Transverse colon (tissue), 4 donors: Measurements from ENCODE around the gene GNAI3. TPM values are rescaled to one million over a fixed set of nuclear protein-coding genes. Genes with fewer than 3 reads are reported as not detected.

Experiments used
- DNase-seq: peaks from one replicate; pipeline ENCODE4 v3.0.0-alpha.2; 2019
- H3K27ac ChIP-seq, 4 donors: fragments of 200-600 bp; sonication (generic); 2 replicates each; pipeline ENCODE4 v1.5.1; 2016 to 2018; ENCODE audit warnings: inconsistent platforms in 4 of 4
- H3K27me3 ChIP-seq: fragments of 200-600 bp; sonication (generic); 2 replicates; pipeline ENCODE4 v1.5.1; 2017; ENCODE audit warnings: inconsistent platforms
- H3K36me3 ChIP-seq, 4 donors: fragments of 200-600 bp; sonication (generic); 2 replicates each; pipeline ENCODE4 v1.5.1; 2017 to 2019; ENCODE audit warnings: inconsistent platforms in 4 of 4
- H3K4me1 ChIP-seq, 4 donors: fragments of 200-600 bp; sonication (generic); 2 replicates each; pipeline ENCODE4 v1.5.1; 2017 to 2020; ENCODE audit warnings: inconsistent platforms in 4 of 4
- H3K4me3 ChIP-seq, 4 donors: fragments of 200-600 bp; sonication (generic); 1 replicate in 1 of 4; 2 replicates in 3 of 4; pipeline versions ENCODE4 v1.5.1 to v1.6.1; 2017 to 2019; ENCODE audit warnings: inconsistent platforms in 4 of 4
- H3K9me3 ChIP-seq, 2 donors: fragments of 200-600 bp; sonication (generic); 2 replicates each; pipeline ENCODE4 v1.5.1; 2017 to 2019; ENCODE audit warnings: inconsistent platforms in 2 of 2
- CTCF ChIP-seq, 5 experiments: fragments of 200-600 bp in 3 of 5; fragments of 450-650 bp in 2 of 5; sonication (generic) in 3 of 5; IDR thresholded peaks; 1 replicate in 2 of 5; 2 replicates in 3 of 5; pipeline ENCODE4 v1.5.1; 2016 to 2017; ENCODE audit warnings: antibody characterized with exemption in 5 of 5, inconsistent platforms in 3 of 5, mild to moderate bottlenecking in 2 of 5, moderate library complexity in 1 of 5
- EP300 ChIP-seq: sonication (generic); formaldehyde crosslinking; IDR thresholded peaks from one replicate; pipeline ENCODE4 v1.6.1; 2017; ENCODE audit warnings: antibody characterized with exemption, low read depth
- POLR2A ChIP-seq: fragments of 450-650 bp; IDR thresholded peaks from one replicate; pipeline ENCODE4 v1.6.1; 2016; ENCODE audit warnings: antibody characterized with exemption, mild to moderate bottlenecking, moderate library complexity
- POLR2AphosphoS5 ChIP-seq, 3 donors: sonication (generic); formaldehyde crosslinking; IDR thresholded peaks; one replicate each; pipeline ENCODE4 v1.6.1; 2016; ENCODE audit warnings: antibody characterized with exemption in 3 of 3
- WGBS, 2 donors: methylation state at CpG; one replicate each; pipeline ENCODE4 v1.1.5; 2018; ENCODE audit warnings: low coverage in 1 of 2; 5-methylcytosine and 5-hydroxymethylcytosine counted together
- in situ Hi-C, 4 donors: fragments of 200-750 bp; cut with MboI; loops; one replicate each; pipeline versions ENCODE4 v1.15.0 to v1.15.1; 2017; ENCODE audit warnings: low sequenced_read_pairs in 3 of 4, low pct_ligation_motif_present in 1 of 4, low pct_unique_long_range_greater_than_20kb in 1 of 4
- intact Hi-C: fragments of 100-400 bp; cut with DNase I; formaldehyde crosslinking; loops from one replicate; pipeline ENCODE4 v1.15.1; 2023; ENCODE audit warnings: low total_unique reads
- total RNA-seq, 4 donors: library from RNA; depleted of rRNA; stranded (reverse); fragments of >200 nt; gene quantifications; one replicate each; pipeline ENCODE4 v1.1.0, GENCODE V29; 2016

GNAI3 gene
- total RNA-seq, 4 donors from 2014 or later = 2.2 to 7.5 (median 5.1) TPM

GRCh38 chr1:109509176-109510134 lies 39.0 kb upstream of the GNAI3 start, which contains the start of gene AMIGO1:
AMIGO1 (minus strand) TSS chr1:109509727; CDS start chr1:109508912, 815 bp downstream.
- no peaks in the 10 kb centered on the region for H3K36me3 ChIP-seq
- TF ChIP-seq CTCF (IDR thresholded peaks at IDR 0.05) (no peak), POLR2AphosphoS5 (IDR thresholded peaks at IDR 0.05) (no peak), EP300 (no peak), POLR2A (no peak)
- peak within 1 kb of the TSS; percentile 41 to 66 (median 57) for H3K27ac ChIP-seq
- peaks cover 11 to 14% (median 12%) of the 10 kb centered on the region in 4 donors for H3K4me1 ChIP-seq
- in situ Hi-C loops = no loop called here
- H3K4me3 ChIP-seq = peak within 1 kb of the TSS; percentile 61 to 71 (median 67)
- no peaks in the 10 kb centered on the region for H3K27me3 ChIP-seq
- peak; percentile 65 for DNase-seq
- intact Hi-C loops = no loop called here
- WGBS, 2 donors = 0 to 2% methylated on average over 2 to 81 of the region's 100 CpGs
- H3K9me3 ChIP-seq = no peaks in the 10 kb centered on the region

- H3K4me3 ChIP-seq = no peak overlapping the region
- no peaks in the 10 kb centered on the region for H3K27me3 ChIP-seq
- no peak overlapping the region for H3K27ac ChIP-seq
- WGBS, 2 donors = 63 to 77% methylated on average over 2 of the region's 2 CpGs
- H3K4me1 ChIP-seq = peaks cover 11 to 24% (median 12%) of the 10 kb centered on the region in 4 donors
- H3K9me3 ChIP-seq = no peaks in the 10 kb centered on the region
- TF ChIP-seq POLR2A (no peak), EP300 (no peak), POLR2AphosphoS5 (IDR thresholded peaks at IDR 0.05) (no peak)
- in situ Hi-C loops = no loop called here
- intact Hi-C loops = no loop called here
- no peak for DNase-seq
- no peaks in the 10 kb centered on the region for H3K36me3 ChIP-seq
Measured at GRCh38 chr1:109513110-109513710, 35.2 kb upstream of the GNAI3 start.

GRCh38 chr1:109514846-109515245 lies 33.6 kb upstream of the GNAI3 start:
- TF ChIP-seq EP300 (no peak), POLR2A (no peak), CTCF (IDR thresholded peaks at IDR 0.05) (no peak), POLR2AphosphoS5 (IDR thresholded peaks at IDR 0.05) (no peak)
- Histone ChIP-seq H3K36me3 (no peaks in the 10 kb centered on the region), H3K27me3 (no peaks in the 10 kb centered on the region), H3K9me3 (no peaks in the 10 kb centered on the region), H3K27ac (no peak overlapping the region), H3K4me3 (no peak overlapping the region), H3K4me1 (peaks cover 3 to 18% (median 6%) of the 10 kb centered on the region in 4 donors)
- in situ Hi-C loops (no loop called here), intact Hi-C loops (no loop called here)
- 67 to 76% methylated on average over 2 to 3 of the region's 3 CpGs for WGBS, 2 donors
- DNase-seq = no peak

GRCh38 chr1:109516872-109517271 lies 31.5 kb upstream of the GNAI3 start:
- H3K4me1 ChIP-seq = peaks cover 0 to 10% (median 0%) of the 10 kb centered on the region in 4 donors
- no peak overlapping the region for H3K4me3 ChIP-seq
- H3K27ac ChIP-seq = peak overlapping the region in 2 of 4 donors; percentile 26 to 34
- H3K9me3 ChIP-seq = no peaks in the 10 kb centered on the region
- intact Hi-C loops (no loop called here), in situ Hi-C loops (no loop called here)
- peaks cover 6% of the 10 kb centered on the region for H3K27me3 ChIP-seq
- DNase-seq = peak; percentile 49
- TF ChIP-seq POLR2AphosphoS5 (IDR thresholded peaks at IDR 0.05) = peak in 1 of 3 donors; percentile 13
- no peak for TF ChIP-seq POLR2A
- WGBS, 2 donors = 57 to 86% methylated on average over 1 to 5 of the region's 5 CpGs
- no peaks in the 10 kb centered on the region for H3K36me3 ChIP-seq

- in situ Hi-C loops (no loop called here), intact Hi-C loops (no loop called here)
- H3K27ac ChIP-seq = no peak overlapping the region
- no peak for DNase-seq
- no peak overlapping the region for H3K4me3 ChIP-seq
- H3K36me3 ChIP-seq = no peaks in the 10 kb centered on the region
- 77 to 81% methylated on average over 5 of the region's 5 CpGs for WGBS, 2 donors
- peaks cover 6% of the 10 kb centered on the region for H3K27me3 ChIP-seq
- no peaks in the 10 kb centered on the region for H3K9me3 ChIP-seq
- H3K4me1 ChIP-seq = peaks cover 0 to 10% (median 0%) of the 10 kb centered on the region in 4 donors
- no peak for TF ChIP-seq EP300
Measured at GRCh38 chr1:109517337-109517736, 31.1 kb upstream of the GNAI3 start.
